GM18505 (cell line): ENCODE measurements around the gene IGHMBP2.
"Not testable (repeated sequence)": the region's sequence is repeated elsewhere in the genome, so short reads cannot be mapped to it uniquely, and the experiment has no call there.

Experiments
- ATAC-seq: cut with Tn5 transposase; IDR thresholded peaks from one replicate; pipeline ENCODE4 v1.9.1; 2021; ENCODE audit not compliant: unreplicated experiment
- POLR2A ChIP-seq: IDR thresholded peaks from 4 replicates; pipeline ENCODE4 v1.6.1; 2011; ENCODE audit warnings: borderline replicate concordance; ENCODE audit not compliant: insufficient read depth, insufficient read length; ENCODE audit errors: extremely low read depth

Gene IGHMBP2

GRCh38 chr11:68872216-68873003 lies 31.3 kb upstream of the IGHMBP2 start:
- no peak for ATAC-seq
- TF ChIP-seq POLR2A, result no peak

- no peak for TF ChIP-seq POLR2A
- ATAC-seq, result no peak
Measured at GRCh38 chr11:68878022-68878421, 25.7 kb upstream of the IGHMBP2 start.

- no peak for TF ChIP-seq POLR2A
- ATAC-seq, result no peak
Measured at GRCh38 chr11:68880851-68881250, 22.8 kb upstream of the IGHMBP2 start.

GRCh38 chr11:68881320-68881719 lies 22.4 kb upstream of the IGHMBP2 start:
- no peak for TF ChIP-seq POLR2A
- ATAC-seq, result no peak

- TF ChIP-seq POLR2A, result no peak
- no peak for ATAC-seq
Measured at GRCh38 chr11:68882391-68882790, 21.3 kb upstream of the IGHMBP2 start.

- ATAC-seq, result not testable (repeated sequence)
Measured at GRCh38 chr11:68884827-68885226, 18.9 kb upstream of the IGHMBP2 start.

GRCh38 chr11:68889948-68890446 lies 13.7 kb upstream of the IGHMBP2 start:
- no peak for ATAC-seq
- no peak for TF ChIP-seq POLR2A

GRCh38 chr11:68890490-68891231 lies 13.0 kb upstream of the IGHMBP2 start:
- no peak for TF ChIP-seq POLR2A
- no peak for ATAC-seq

GRCh38 chr11:68891351-68891948 lies 12.2 kb upstream of the IGHMBP2 start:
- no peak for TF ChIP-seq POLR2A
- ATAC-seq, result no peak

- no peak for TF ChIP-seq POLR2A
- no peak for ATAC-seq
Measured at GRCh38 chr11:68892576-68892975, 11.1 kb upstream of the IGHMBP2 start.

- ATAC-seq, result no peak
- no peak for TF ChIP-seq POLR2A
Measured at GRCh38 chr11:68893282-68893681, 10.4 kb upstream of the IGHMBP2 start.

- no peak for ATAC-seq
- TF ChIP-seq POLR2A, result no peak
Measured at GRCh38 chr11:68896171-68896959, 7.3 kb upstream of the IGHMBP2 start.

GRCh38 chr11:68897441-68897840 lies 6.2 kb upstream of the IGHMBP2 start:
- no peak for TF ChIP-seq POLR2A
- ATAC-seq, result no peak
